HepG2 (cell line): Measurements from ENCODE around the gene FHIT. TPM values are rescaled to one million over a fixed set of nuclear protein-coding genes. Genes with fewer than 3 reads are reported as not detected.

Experiments used
- ATF7-NPFF ChIP-seq: sonication (generic); formaldehyde crosslinking; IDR thresholded peaks from 2 replicates; pipeline ENCODE4 v1.8.1; 2023; ENCODE audit warnings: mild to moderate bottlenecking, low read depth, missing genetic modification reagents, moderate library complexity
- DMTF1 ChIP-seq: sonication (generic); formaldehyde crosslinking; IDR thresholded peaks from 2 replicates; pipeline ENCODE4 v1.4.0; 2020; ENCODE audit warnings: mild to moderate bottlenecking, missing genetic modification reagents
- ELF1 ChIP-seq: sonication (generic); formaldehyde crosslinking; IDR thresholded peaks from 2 replicates; pipeline ENCODE4 v1.4.0; 2020; ENCODE audit warnings: missing genetic modification reagents
- EP300 ChIP-seq, 3 experiments: sonication (generic) in 1 of 3; formaldehyde crosslinking in 1 of 3; IDR thresholded peaks; 2 replicates each; pipeline versions ENCODE4 v1.5.1 to v1.6.1; 2011 to 2020; ENCODE audit warnings: low read depth in 2 of 3, low read length in 2 of 3, borderline replicate concordance in 1 of 3, improper control_type of control experiment in 1 of 3, mild to moderate bottlenecking in 1 of 3, missing genetic modification reagents in 1 of 3, moderate library complexity in 1 of 3
- IKZF4 ChIP-seq: sonication (generic); formaldehyde crosslinking; IDR thresholded peaks from 2 replicates; pipeline ENCODE4 v1.5.1; 2020; ENCODE audit warnings: borderline replicate concordance, mild to moderate bottlenecking, low read depth, missing genetic modification reagents; ENCODE audit errors: not compliant biosample characterization
- ISL2 ChIP-seq: sonication (generic); formaldehyde crosslinking; IDR thresholded peaks from 2 replicates; pipeline ENCODE4 v1.5.0; 2020; ENCODE audit warnings: missing genetic modification reagents
- NCOA2 ChIP-seq: sonication (generic); formaldehyde crosslinking; IDR thresholded peaks from 2 replicates; pipeline ENCODE4 v1.8.0; 2022; ENCODE audit warnings: inconsistent platforms
- NR2F6 ChIP-seq, 2 experiments: IDR thresholded peaks; 2 replicates each; pipeline ENCODE4 v1.6.1; 2016; ENCODE audit warnings: antibody characterized with exemption in 1 of 2, mild to moderate bottlenecking in 1 of 2
- PHB2 ChIP-seq: fragments of 450-650 bp; IDR thresholded peaks from 2 replicates; pipeline ENCODE4 v1.6.1; 2018; ENCODE audit not compliant: partially characterized antibody
- POGZ ChIP-seq: sonication (generic); formaldehyde crosslinking; IDR thresholded peaks from 2 replicates; pipeline ENCODE4 v1.4.0; 2020; ENCODE audit warnings: mild to moderate bottlenecking, missing genetic modification reagents
- RORA ChIP-seq: sonication (generic); formaldehyde crosslinking; IDR thresholded peaks from 2 replicates; pipeline ENCODE4 v1.5.0; 2020; ENCODE audit warnings: mild to moderate bottlenecking, missing genetic modification reagents, moderate library complexity
- SOX13 ChIP-seq, 3 experiments: fragments of 450-650 bp in 1 of 3; sonication (generic) in 1 of 3; formaldehyde crosslinking in 1 of 3; IDR thresholded peaks in 2 of 3; conservative IDR thresholded peaks in 1 of 3; 2 replicates each; pipeline versions ENCODE4 v1.5.0 to v1.6.1; 2016 to 2020; ENCODE audit warnings: antibody characterized with exemption in 1 of 3, mild to moderate bottlenecking in 1 of 3, missing compliant biosample characterization in 1 of 3, missing genetic modification reagents in 1 of 3, moderate library complexity in 1 of 3
- SP1 ChIP-seq, 2 experiments: fragments of 450-650 bp in 1 of 2; sonication (generic) in 1 of 2; formaldehyde crosslinking in 1 of 2; IDR thresholded peaks; 2 replicates each; pipeline versions ENCODE4 v1.4.0 to v1.6.1; 2016 to 2020; ENCODE audit warnings: missing genetic modification reagents in 1 of 2
- SP140L ChIP-seq: sonication (generic); formaldehyde crosslinking; IDR thresholded peaks from 2 replicates; pipeline ENCODE4 v1.4.0; 2020; ENCODE audit warnings: missing genetic modification reagents, borderline replicate concordance
- ZNF362 ChIP-seq: sonication (generic); formaldehyde crosslinking; IDR thresholded peaks from 2 replicates; pipeline ENCODE4 v1.4.0; 2020; ENCODE audit warnings: missing genetic modification reagents, mild to moderate bottlenecking, borderline replicate concordance
- ZNF768 ChIP-seq: sonication (generic); formaldehyde crosslinking; IDR thresholded peaks from 2 replicates; pipeline ENCODE4 v1.4.0; 2020; ENCODE audit warnings: missing genetic modification reagents
- ZXDC ChIP-seq: sonication (generic); formaldehyde crosslinking; IDR thresholded peaks from 2 replicates; pipeline ENCODE4 v1.5.0; 2020; ENCODE audit warnings: mild to moderate bottlenecking, missing genetic modification reagents
- polyA plus RNA-seq, 8 experiments: library from polyadenylated mRNA; depleted of rRNA in 3 of 8; stranded (reverse) in 7 of 8; unstranded in 1 of 8; fragments of >200 nt; fragmentation: Illumina TruSeq in 4 of 8; extraction: Trizol in 4 of 8; gene quantifications; 2 replicates each; pipeline versions ENCODE4 v1.2.1 to v1.2.3, GENCODE V29; 2011 to 2016; ENCODE audit warnings: low read depth in 4 of 8, missing spikeins in 1 of 8, mixed read lengths in 1 of 8; ENCODE audit not compliant: insufficient read depth in 1 of 8
- total RNA-seq, 5 experiments: library from RNA; depleted of rRNA; stranded (reverse); fragments of >200 nt; fragmentation: Illumina TruSeq; extraction: Trizol; gene quantifications; 2 replicates each; pipeline ENCODE4 v1.2.3, GENCODE V29; 2016; ENCODE audit warnings: low read depth in 1 of 5
- TF ChIP-seq, protein P1 (sequence below): sonication (generic); formaldehyde crosslinking; IDR thresholded peaks from 2 replicates; pipeline ENCODE4 v1.8.0; 2022; ENCODE audit warnings: mild to moderate bottlenecking, missing genetic modification reagents; ENCODE audit not compliant: insufficient replicate concordance
- TF ChIP-seq, protein P2 (sequence below): IDR thresholded peaks from 2 replicates; pipeline ENCODE4 v1.6.1; 2018; ENCODE audit warnings: missing genetic modification reagents

The FHIT gene
- total and polyA plus RNA-seq, 2 of the 13 experiments (the other 11 are each of a cell fraction or from before 2014, with no cell fraction given), result 4.0 to 4.6 TPM

DNA sequence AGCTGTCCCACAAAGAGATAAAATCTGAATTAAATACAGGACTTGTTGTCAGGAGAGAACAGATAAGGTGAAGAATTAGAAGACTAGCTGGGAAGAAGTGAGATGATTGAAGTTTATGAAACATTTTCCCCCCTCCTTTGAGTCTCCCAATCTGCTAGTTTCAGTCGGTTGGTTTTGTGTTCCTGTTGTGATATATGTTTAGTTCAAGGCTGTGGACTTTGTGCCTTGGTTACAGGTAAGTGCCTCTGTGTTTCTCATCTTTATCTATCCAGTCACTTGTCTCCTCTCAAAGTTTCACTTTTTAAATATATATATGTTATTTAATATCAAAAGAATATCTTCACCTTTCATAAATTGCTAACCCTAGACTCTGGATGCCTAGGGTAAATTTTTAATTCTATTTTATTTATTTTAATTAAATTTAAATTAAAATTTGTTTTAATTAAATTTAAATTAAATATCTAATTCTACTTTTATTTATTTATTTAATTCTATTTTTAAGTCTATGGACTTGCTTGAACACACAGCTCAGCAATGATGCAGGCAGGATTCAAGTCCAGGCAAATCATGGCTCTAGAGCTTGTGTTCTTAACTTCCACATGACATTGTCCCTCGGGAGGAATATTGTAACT is 190.0 kb downstream of the FHIT start (continued):
- TF ChIP-seq PHB2 (no peak), ATF7-NPFF (CRISPR knock-in tag) (no peak), RORA (CRISPR knock-in tag) (no peak), NR2F6 (IDR thresholded peaks at IDR 0.05) (no peak), NR2F6 (CRISPR knock-in tag; IDR thresholded peaks at IDR 0.05) (no peak), ELF1 (CRISPR knock-in tag) (no peak), POGZ (peak; percentile 32; the same call in 1 of the 2 replicates), SOX13 (IDR thresholded peaks at IDR 0.05) (no peak), SOX13 (CRISPR knock-in tag; conservative IDR thresholded peaks at IDR 0.05 in 1 of 2, IDR thresholded peaks at IDR 0.05 in 1 of 2) (0 out of 4 replicates have a peak, but pooled peaks of 1 of the 2 experiments have one; percentile 16), SP1 (IDR thresholded peaks at IDR 0.05) (no peak), SP1 (CRISPR knock-in tag; IDR thresholded peaks at IDR 0.05) (no peak), ZNF362 (CRISPR knock-in tag) (no peak), ZNF768 (CRISPR knock-in tag) (no peak), SP140L (CRISPR knock-in tag) (no peak), DMTF1 (CRISPR knock-in tag) (no peak), IKZF4 (CRISPR knock-in tag) (no peak), NCOA2 (no peak; the same call in 1 of the 2 replicates), EP300 (IDR thresholded peaks at IDR 0.05; ENCODE audit: low read depth in 2 of 2, low read length in 2 of 2) (peak in 1 of 2 experiments; percentile 30; a peak in 1 of 4 replicates), EP300 (CRISPR knock-in tag; IDR thresholded peaks at IDR 0.05; ENCODE audit: borderline replicate concordance) (no peak), ISL2 (CRISPR knock-in tag) (no peak), ZXDC (CRISPR knock-in tag) (no peak)
- TF ChIP-seq, protein P1, sequence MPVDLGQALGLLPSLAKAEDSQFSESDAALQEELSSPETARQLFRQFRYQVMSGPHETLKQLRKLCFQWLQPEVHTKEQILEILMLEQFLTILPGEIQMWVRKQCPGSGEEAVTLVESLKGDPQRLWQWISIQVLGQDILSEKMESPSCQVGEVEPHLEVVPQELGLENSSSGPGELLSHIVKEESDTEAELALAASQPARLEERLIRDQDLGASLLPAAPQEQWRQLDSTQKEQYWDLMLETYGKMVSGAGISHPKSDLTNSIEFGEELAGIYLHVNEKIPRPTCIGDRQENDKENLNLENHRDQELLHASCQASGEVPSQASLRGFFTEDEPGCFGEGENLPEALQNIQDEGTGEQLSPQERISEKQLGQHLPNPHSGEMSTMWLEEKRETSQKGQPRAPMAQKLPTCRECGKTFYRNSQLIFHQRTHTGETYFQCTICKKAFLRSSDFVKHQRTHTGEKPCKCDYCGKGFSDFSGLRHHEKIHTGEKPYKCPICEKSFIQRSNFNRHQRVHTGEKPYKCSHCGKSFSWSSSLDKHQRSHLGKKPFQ (CRISPR knock-in tag), result no peak
- TF ChIP-seq, protein P2, sequence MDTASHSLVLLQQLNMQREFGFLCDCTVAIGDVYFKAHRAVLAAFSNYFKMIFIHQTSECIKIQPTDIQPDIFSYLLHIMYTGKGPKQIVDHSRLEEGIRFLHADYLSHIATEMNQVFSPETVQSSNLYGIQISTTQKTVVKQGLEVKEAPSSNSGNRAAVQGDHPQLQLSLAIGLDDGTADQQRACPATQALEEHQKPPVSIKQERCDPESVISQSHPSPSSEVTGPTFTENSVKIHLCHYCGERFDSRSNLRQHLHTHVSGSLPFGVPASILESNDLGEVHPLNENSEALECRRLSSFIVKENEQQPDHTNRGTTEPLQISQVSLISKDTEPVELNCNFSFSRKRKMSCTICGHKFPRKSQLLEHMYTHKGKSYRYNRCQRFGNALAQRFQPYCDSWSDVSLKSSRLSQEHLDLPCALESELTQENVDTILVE (CRISPR knock-in tag), result no peak
